Muscle of back (tissue), 13 donors: Measurements from ENCODE around the gene COMMD3. TPM values are rescaled to one million over a fixed set of nuclear protein-coding genes. Genes with fewer than 3 reads are reported as not detected.
"Not testable (repeated sequence)": the region's sequence is repeated elsewhere in the genome, so short reads cannot be mapped to it uniquely, and the experiment has no call there.

Source experiments
- DNase-seq, 3 donors: peaks; one replicate each; pipeline versions ENCODE4 v3.0.0 to v3.0.0-alpha.2; 2013
- long read RNA-seq, 9 donors: transcript quantifications; one replicate each; lab custom pipeline, GENCODE V29; 2026
- polyA plus RNA-seq, 10 donors: library from polyadenylated mRNA; unstranded; fragments of 120-200 nt; gene quantifications; one replicate each; pipeline ENCODE4 v1.2.1, GENCODE V29; 2013; ENCODE audit not compliant: insufficient read length in 10 of 10

Gene COMMD3
- polyA plus RNA-seq, result 10 to 100 TPM; 63.8 to 77.6 (median 69.1) TPM
- long read RNA-seq, donor 1, transcript COMMD3-201 (8 exons, 1,342 nt), result major isoform, 29 of 31 reads
- long read RNA-seq, donor 1, partial matches to known transcripts, result 0 of 31 reads
- long read RNA-seq, donor 1, other reads (novel, unspliced or antisense), result 0 of 31 reads
- long read RNA-seq, donor 2, transcript COMMD3-201 (8 exons, 1,342 nt), result major isoform, 36 of 37 reads
- long read RNA-seq, donor 2, partial matches to known transcripts, result 0 of 37 reads
- long read RNA-seq, donor 2, other reads (novel, unspliced or antisense), result 0 of 37 reads
- long read RNA-seq, donor 3, result 0 reads
- long read RNA-seq, donor 4, transcript COMMD3-201 (8 exons, 1,342 nt), result major isoform, 27 of 27 reads
- long read RNA-seq, donor 4, partial matches to known transcripts, result 0 of 27 reads
- long read RNA-seq, donor 4, other reads (novel, unspliced or antisense), result 0 of 27 reads
- long read RNA-seq, donor 5, transcript COMMD3-201 (8 exons, 1,342 nt), result major isoform, 38 of 41 reads
- long read RNA-seq, donor 5, partial matches to known transcripts, result 0 of 41 reads
- long read RNA-seq, donor 5, other reads (novel, unspliced or antisense), result 0 of 41 reads
- long read RNA-seq, donor 6, transcript COMMD3-201 (8 exons, 1,342 nt), result major isoform, 27 of 31 reads
- long read RNA-seq, donor 6, partial matches to known transcripts, result 0 of 31 reads
- long read RNA-seq, donor 6, other reads (novel, unspliced or antisense), result 0 of 31 reads
- long read RNA-seq, donor 7, transcript COMMD3-201 (8 exons, 1,342 nt), result major isoform, 18 of 24 reads
- long read RNA-seq, donor 7, partial matches to known transcripts, result 0 of 24 reads
- long read RNA-seq, donor 7, other reads (novel, unspliced or antisense), result 0 of 24 reads
- long read RNA-seq, donor 8, transcript COMMD3-201 (8 exons, 1,342 nt), result major isoform, 13 of 15 reads
- long read RNA-seq, donor 8, partial matches to known transcripts, result 0 of 15 reads
- long read RNA-seq, donor 8, other reads (novel, unspliced or antisense), result 0 of 15 reads
- long read RNA-seq, donor 9, partial matches to known transcripts, result 0 of 4 reads
- long read RNA-seq, donor 9, other reads (novel, unspliced or antisense), result 0 of 4 reads

DNA sequence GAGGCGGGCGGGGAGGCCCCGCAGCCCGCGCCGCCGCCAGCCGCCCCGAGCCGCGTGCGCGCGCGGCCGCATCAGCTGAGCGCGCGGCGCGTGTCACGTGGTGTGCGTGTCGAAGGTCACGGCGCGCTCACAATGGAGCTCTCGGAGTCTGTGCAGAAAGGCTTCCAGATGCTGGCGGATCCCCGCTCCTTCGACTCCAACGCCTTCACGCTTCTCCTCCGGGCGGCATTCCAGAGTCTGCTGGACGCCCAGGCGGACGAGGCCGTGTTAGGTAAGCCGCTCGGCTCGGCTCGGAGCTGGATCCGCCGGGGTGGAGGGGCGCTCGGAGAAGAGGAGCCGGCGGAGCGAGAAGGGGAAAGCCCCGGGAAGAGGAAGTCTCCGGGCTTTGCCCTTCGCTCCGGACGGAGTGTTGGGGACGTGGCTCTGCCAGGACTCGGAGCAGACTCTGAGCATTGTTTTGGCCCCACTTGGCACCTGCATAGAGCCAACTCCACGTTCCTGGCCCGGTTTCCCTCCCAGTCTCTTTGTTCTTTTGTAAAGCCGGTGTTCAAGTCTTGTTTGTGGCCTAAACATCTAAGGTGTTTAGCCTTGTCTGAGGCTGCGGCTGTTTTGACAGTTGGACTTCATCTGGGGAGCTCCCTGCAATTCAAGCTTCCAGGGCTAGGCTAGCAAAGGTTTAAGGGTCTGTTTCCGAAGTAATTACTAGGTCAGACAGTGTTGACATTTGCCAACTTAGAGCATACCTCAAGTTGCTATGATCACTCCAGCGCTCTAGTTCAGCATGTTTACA is at the start of gene COMMD3:
Gene COMMD3, plus strand, starts transcription at position 103 of the 790 bp plus-strand sequence. Its CDS starts 30 bp downstream, at position 133.
- DNase-seq, result peak; percentile 92 to 97 (median 95)

DNA sequence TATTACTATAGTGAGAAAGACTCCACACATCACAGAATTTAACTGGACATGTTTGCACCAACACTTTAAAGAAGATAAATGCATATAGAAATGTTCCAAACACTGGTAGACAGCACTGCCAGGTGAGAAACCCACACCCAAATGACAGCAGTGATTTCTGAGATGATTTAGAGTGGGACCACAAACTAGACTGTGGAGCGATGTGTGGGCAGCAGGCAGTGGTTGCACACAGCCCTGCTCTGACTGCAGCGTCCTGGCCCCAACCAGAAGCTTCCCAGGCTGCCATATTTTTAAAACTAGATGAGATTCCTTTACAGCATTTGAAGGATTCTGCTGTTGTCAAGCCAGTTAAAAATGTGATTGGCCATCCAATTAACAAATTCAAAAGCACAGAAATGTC is 47.7 kb upstream of the COMMD3 start:
- no peak for DNase-seq

DNA sequence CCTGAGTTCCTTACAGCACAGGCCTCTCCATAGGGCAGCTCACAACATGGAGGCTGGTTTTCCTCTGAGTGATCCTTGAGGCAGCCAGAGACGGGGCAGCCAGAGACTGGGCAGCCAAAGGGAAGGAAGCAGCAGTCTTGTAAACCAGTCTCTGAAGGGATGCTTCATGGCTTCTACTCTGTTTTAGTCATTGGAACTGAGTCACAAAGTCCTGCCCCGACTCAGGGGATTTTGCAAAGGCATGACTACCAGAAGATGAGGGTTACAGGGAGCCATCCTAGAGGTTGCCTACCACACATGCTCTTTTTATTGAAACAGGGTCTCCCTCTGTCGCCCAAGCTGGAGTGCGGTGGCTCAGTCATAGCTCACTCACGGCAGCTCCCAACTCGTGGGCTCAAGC is 44.4 kb upstream of the COMMD3 start:
- DNase-seq, result no peak

DNA sequence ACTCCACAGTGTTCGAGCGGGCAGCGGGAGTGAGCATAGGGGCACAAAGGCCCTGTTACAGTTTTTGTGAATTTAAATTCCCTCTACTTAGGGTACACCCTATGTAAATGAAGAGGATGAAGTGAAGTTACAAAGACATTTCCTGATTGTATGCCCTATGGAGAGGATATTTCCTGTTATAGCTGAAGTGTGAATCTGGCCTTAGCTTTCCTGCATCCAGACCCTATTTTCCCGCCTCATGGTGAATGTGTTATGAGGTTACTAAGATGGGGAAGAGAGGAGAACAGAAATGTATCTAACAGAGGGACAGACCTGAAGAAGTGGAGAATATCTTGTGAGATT is 37.8 kb upstream of the COMMD3 start:
- no peak for DNase-seq

DNA sequence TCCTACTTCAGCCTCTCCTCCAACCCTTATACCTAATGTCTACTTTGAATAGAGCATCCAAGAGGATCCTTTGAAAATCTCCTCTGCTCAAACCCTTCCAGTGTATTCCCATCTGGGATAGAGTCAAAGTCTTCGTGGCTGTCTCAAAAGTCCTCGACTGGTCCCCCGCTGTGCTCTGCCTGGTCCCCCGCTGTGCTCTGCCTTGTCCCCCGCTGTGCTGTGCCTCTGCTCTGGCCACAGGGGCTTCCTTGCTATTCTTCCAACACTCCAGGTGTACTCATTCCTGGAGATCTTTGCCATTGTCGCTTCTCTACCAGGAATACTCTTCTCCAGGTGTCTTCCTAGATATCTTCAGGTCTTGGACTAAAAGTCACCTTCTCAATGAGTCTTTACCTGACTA is 36.1 kb upstream of the COMMD3 start:
- DNase-seq, result no peak

DNA sequence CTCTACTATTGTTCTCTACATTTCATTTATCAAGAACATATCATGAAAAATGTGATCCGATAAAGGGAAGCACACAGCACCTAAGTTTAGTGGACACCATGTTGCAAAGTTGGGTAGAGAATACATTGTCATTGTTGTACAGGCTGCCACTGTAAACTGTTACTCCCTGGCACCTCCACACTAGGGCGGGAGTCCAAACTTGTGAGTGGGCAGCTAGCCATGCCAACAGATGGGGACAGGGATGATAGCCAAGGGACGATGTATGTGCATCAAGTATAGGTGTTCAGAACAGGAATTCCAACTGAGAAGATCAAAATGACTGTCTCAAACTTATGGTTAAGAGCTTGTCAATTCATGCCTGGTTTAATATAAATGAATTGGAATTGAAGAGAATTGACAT is 31.1 kb upstream of the COMMD3 start:
- peak; percentile 6 to 8 (median 7) for DNase-seq

DNA sequence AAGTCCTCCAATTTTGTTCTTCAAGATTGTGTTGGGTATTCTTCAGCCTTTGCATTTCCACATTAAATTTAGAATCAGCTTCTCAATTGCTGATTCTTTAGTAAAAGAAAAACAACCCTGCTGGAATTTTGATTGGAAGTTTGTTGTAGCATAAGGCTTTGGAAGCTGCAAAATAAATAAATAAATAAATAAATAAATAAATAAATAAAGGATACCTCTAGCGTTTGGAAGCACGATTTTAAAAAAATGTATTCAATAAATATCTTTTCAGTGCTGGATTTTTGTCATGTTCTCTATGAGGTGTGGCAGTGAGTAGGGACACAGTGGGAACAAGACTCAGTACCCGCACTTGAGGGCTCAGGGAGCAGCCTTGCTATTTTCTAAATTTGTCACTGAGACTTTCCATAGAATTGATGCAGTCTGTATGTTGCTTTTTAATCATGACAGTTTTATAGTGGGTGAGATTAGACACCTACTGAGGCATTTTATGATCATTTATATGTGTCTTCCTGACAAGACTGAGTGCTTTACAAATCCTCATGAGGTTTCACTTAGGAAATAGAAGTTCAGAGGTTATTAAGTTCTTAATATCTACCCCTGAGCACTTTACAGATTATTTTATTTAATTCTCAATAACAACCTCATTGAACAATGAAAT is 22.3 kb upstream of the COMMD3 start:
- DNase-seq, result no peak

DNA sequence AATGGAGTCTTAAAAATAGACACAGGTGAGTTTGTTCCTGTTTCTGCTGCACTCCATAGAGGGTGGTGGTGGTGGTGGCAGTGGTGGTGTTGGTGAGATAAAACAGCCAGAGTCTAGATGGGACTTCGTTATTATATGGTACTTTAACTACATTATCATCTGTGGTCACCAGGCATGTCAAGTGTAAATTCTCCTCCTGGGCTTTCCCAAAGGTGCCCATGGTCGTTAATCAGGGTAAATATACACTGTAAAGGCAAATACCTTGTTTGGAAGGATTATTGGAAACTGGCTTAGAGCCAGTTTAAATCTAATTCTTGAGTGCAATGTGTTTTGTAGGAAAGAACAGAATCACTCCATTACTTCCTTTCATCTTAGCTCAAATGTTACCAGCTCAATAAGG is 21.5 kb upstream of the COMMD3 start:
- no peak for DNase-seq

DNA sequence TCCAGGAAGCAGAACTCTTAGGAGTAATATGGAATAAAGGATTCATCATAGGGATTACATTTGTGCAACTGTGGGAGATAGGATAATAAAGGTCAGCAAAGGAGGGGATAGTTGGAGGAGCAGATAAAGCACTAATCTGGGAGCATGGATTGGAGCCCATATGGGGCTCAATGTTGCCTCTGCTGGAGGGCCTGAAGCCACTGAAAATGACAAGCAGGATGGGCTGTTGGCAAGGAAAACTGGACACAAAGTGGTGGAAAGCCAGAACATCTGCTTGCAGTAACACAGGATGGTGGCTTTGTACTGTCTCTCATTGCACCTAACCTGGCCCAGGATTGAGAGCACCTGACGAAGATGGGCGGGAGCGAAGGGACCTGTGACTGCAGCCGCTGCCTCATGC is 15.0 kb upstream of the COMMD3 start:
- no peak for DNase-seq

DNA sequence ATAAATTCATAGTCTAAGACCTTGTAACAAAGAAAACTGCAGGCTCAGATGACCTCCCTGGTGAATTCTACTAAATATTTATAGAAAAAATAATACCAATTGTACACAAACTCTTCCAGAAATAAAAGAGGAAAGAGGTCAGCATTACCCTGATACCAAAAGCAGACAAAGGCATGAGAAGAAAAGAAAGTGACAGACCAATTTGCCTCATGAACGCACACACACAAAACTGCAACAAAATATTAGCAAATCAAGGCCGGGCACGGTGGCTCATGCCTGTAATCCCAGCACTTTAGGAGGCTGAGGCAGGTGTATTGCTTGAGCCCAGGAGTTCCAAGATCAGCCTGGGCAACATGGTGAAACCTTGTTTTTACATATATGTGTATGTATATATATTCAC is 12.7 kb upstream of the COMMD3 start:
- no peak for DNase-seq

DNA sequence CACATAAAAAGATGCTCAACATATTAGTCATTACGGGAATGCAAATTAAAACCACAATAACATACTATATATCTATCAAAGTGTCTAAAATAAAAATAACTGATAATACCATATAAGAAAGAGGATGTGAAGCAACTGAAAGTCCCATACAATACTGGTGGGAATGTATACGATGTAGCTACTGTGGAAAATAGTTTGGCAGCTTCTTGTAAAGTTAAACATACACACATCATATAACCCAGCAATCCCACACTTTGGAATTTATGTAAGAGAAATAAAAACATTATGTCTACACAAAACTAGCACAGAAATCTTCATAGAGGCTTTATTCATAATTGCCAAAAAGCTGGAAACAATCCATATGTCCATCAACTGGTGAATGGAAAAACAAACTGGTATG is 10.5 kb upstream of the COMMD3 start:
- no peak for DNase-seq

DNA sequence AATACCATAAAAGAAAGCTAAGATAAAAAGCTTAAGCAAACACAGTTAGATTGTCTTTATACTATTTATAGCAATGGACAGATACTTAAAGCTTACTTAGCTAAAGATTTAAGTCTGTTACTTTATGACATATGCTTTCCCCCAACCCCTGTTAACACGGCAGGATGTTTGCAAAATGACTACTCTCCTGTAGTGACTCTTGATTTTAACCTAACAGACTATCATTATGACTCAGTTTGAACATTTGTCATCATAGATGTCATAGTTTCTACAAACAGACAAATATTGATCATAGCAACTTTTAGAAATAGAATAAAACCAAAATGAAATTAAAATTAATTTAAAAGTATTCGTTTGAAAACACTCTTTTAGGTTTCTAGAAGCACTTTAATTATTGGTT is 7.8 kb upstream of the COMMD3 start:
- no peak for DNase-seq

DNA sequence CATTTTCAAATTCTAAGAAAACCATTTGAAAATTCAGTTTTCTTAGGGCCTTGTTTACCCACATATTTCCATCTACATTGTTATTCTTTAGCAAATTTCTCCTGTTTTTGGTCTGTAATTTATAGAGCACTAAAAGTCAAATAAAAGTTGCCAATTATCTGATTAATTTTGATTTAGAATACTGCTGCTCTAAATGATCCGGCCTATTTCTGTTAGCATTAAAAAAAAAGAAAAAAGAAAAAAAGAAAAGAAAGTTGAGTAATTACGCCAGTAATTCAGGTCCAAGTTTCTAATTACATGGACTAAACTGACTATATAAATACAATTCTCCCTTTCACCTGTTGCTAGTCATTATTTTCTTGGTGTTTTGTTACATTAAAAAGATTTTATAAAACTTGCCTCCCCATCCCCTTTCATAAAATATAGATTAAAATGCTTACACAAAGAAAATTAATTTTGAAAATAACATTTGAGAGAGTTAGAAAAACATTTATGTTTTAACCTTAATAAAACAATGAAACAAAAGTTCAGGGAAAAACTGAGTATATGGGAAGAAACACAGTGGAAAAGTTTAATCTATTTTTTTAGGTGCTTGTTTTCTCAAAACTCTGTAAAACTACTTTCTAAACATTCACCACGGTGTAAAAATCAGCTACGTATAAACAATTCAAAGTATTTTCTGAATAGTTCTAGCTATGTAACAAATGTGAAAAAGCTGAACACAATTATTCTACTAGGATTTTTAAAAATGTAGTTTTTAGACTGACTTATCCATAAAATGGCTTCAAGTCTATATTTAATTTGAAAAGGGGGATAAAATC is 6.8 kb upstream of the COMMD3 start:
- no peak for DNase-seq

DNA sequence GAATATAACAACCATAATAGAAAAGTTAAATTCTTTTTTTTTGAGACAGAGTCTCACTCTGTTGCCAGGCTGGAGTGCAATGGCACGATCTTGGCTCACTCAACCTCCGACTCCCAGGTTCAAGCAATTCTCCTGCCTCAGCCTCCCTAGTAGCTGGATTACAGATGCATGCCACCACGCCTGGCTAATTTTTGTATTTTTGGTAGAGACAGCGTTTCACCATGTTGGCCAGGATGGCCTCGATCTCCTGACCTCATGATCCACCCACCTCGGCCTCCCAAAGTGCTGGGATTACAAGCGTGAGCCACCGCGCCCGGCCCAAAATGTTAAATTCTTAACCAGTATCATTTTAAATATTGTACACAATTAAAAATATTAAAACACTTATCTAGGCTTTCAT is 6.2 kb upstream of the COMMD3 start:
- not testable (repeated sequence) for DNase-seq

DNA sequence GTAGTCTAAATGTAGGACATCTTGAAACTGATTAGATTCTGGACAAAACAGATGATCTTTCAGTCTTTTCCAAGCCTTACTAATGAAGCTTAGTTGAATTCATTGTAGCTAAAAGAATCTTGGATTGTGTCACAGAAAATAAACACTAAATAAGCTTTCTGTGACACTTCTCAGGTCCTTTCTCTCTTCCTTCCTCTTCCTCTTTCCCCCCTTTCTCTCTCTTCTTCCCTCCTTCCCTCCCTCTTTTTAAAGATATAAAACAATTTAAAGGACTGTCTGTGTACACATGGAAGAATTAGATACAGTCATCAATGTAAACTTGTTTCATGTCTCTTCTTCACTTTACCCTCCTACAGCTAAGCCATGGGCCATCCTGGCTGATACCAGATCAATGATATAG is 5.3 kb upstream of the COMMD3 start:
- no peak for DNase-seq

DNA sequence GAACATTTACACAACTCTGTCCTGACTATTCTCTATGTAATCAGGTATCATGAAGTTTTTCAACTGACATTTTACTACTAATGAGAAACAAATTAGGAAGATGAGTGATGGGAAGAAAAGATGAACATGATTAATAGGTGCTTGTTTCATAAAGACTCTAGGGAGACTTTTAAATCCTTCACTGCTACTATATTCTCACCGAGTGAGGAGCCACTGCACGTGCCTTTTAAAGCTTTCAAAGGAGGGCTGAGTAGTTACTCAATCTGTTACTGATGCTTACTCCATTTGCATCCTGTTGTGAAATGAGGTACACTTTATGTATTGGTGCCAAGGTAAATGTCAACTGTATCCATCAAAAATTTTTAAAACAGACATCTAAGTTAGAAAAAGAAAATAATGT is 1.3 kb upstream of the COMMD3 start:
- no peak for DNase-seq

DNA sequence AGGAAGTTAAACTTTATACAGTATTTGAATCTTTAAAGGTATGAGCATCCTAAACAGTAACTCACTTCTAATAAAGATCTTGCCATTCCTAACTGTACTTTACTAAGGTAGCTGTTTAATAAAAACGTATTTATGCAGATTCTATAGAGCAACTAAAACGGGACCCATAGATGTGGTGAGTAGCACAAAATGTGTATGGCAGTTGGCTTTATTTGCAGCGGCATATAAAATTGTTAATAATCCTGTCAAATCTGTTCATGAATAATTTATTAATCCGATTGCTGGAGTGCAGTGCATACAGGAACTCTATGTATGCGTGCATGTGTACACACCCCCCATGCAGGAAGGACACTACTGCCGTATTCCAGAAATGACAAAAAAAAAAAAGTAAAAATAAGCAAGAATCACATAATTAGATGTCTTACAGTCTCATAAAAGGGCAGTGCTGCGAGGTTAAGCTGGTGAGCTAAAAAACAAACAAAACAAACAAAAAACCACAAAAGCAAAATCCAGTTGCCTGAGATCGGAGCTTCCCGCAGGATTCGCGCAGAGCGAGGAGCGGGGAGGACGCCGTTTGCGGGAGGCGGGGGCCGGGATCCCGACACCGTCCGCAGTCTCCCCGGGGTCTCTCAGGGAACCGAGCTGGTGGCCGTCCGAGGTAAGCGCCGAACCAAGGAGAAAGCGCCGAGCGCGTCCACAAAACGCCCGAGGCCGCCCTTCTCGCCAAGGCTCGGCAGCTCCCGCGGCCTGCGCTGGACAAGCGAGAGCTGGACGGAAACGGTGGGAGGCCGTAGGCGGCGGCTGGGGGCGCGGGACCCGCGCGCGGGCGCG is 518 bp upstream of the COMMD3 start:
- DNase-seq, result no peak

DNA sequence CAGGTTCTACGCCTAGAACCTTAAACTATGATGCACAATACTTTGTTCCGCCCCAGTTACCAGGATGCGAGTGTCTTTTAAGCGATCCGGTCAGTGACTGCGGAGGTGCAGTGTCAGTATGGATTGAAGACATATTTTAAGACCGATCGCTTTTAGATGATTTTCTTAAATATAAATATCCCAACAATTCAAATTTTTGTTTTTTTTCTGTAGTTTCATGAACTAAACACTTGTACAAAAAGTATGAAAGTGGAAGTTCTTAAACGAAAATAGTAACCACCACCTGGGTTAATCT is 835 bp downstream of the COMMD3 start:
- no peak for DNase-seq

DNA sequence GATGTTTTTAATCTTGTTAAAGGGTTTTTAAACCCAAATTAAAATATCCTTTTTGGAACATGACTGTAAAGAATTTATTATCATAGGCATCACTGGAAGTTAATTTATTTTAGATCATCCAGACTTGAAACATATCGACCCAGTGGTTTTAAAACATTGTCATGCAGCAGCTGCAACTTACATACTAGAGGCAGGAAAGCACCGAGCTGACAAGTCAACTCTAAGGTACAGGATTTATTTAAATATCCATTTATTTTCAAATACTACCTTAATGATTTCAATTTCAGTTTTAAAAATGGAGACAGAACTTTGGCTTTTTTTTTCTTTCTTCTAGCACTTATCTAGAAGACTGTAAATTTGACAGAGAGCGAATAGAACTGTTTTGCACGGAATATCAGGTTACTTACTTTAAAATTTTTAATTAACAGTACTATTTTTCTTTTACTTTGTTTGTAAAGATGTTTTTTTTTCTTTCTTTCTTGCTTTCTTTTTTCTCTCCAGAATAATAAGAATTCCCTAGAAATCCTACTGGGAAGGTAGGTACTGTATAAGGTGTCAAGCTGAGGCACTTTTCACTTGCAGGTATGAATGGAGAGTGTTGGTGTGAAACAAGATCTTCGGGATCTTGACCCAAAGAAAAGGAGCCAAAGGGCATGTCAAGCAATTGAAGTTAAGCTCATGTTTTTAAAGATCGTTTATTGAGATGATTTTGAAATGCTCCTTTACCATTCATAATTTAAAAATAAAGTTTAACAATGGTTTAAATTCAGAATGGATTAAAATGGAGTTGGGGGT is 1.8 kb downstream of the COMMD3 start:
- DNase-seq, result no peak
